ENCODE results near the gene CIB1.

Gene CIB1

DNA sequence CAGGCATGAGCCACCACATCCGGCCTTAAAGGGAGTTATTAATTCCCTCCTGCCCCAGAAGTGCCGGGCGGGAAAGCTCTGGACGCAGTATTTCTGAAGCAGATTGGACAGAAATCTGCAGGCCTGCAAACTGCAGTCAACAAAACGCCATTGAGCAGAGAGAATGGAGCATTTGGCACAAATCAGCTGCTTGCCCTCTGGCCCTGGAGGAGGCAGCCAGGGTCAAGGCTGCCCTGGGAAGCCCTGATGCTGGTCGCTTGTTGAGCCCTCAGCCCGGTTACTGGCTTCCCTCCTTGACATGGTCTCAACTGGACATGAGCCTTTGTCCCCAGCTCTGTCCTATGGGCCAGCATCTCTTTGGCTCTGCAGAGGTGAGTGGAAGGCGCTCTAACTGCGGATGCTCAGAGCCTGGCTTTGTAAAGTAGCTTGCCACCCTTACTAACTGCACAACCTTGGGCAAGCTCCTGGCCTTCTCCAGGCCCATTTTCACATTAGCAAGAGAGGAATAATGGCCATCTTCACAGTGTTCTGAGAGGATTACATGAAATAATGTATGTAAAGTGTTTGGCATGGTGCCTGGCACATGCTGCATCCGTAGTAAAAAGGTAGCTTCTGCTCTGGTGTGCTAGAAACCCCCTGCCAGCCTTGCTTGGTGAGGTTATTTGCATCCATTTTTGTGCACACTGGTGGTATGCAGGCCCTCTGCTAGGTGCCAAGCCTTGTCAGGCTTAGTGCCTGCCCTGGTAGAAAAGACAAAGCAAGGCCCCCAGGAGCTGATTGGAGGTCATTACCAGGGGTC, 28.5 kb downstream of the CIB1 start:
- H3K27me3 ChIP-seq (replicated peaks; ENCODE audit: control insufficient read depth, insufficient read depth, low read length) = no peaks in the 10 kb centered on the region
- TF ChIP-seq, protein P1, sequence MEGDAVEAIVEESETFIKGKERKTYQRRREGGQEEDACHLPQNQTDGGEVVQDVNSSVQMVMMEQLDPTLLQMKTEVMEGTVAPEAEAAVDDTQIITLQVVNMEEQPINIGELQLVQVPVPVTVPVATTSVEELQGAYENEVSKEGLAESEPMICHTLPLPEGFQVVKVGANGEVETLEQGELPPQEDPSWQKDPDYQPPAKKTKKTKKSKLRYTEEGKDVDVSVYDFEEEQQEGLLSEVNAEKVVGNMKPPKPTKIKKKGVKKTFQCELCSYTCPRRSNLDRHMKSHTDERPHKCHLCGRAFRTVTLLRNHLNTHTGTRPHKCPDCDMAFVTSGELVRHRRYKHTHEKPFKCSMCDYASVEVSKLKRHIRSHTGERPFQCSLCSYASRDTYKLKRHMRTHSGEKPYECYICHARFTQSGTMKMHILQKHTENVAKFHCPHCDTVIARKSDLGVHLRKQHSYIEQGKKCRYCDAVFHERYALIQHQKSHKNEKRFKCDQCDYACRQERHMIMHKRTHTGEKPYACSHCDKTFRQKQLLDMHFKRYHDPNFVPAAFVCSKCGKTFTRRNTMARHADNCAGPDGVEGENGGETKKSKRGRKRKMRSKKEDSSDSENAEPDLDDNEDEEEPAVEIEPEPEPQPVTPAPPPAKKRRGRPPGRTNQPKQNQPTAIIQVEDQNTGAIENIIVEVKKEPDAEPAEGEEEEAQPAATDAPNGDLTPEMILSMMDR (IDR thresholded peaks at IDR 0.05; ENCODE audit: insufficient read depth, low read length, poor library complexity, severe bottlenecking) = no peak
- no peak overlapping the region for H3K4me3 ChIP-seq (replicated peaks; ENCODE audit: low read depth, low read length)
- DNase-seq (ENCODE audit: extremely low read depth, insufficient read length) = no peak
- H3K36me3 ChIP-seq (ENCODE audit: control insufficient read depth, insufficient read depth, low read length) = peaks cover 6% of the 10 kb centered on the region

DNA sequence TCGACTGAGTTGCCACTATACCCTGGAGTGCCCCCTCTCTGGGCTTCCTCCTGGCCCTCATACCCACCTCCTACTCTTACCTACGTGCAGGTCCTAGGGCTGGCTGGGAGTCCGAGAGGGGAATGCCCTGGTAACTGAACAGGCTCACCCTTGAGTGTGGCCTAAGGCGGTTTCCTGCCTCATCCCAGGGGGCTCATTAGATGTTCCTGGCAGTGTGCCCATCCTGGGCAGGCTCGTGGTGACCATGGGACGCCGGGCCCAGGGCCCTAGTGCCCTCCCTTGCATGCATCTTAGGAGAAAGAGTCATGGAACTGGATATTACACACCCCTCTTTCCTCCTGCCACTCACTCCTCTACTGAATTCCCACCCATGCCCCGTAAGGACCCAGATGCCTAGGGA, 29.8 kb downstream of the CIB1 start:
- no peak for DNase-seq (ENCODE audit: extremely low read depth, insufficient read length)
- Histone ChIP-seq H3K27me3 (replicated peaks; ENCODE audit: control insufficient read depth, insufficient read depth, low read length) (no peaks in the 10 kb centered on the region), H3K4me3 (replicated peaks; ENCODE audit: low read depth, low read length) (no peak overlapping the region), H3K36me3 (ENCODE audit: control insufficient read depth, insufficient read depth, low read length) (peaks cover 6% of the 10 kb centered on the region)
- TF ChIP-seq, protein P1 (IDR thresholded peaks at IDR 0.05; ENCODE audit: insufficient read depth, low read length, poor library complexity, severe bottlenecking) = no peak

GRCh38 chr15:90203473-90203872, 30.3 kb downstream of the CIB1 start:
- TF ChIP-seq, protein P1 (IDR thresholded peaks at IDR 0.05; ENCODE audit: insufficient read depth, low read length, poor library complexity, severe bottlenecking) = no peak
- Histone ChIP-seq H3K36me3 (ENCODE audit: control insufficient read depth, insufficient read depth, low read length) (peaks cover 6% of the 10 kb centered on the region), H3K4me3 (replicated peaks; ENCODE audit: low read depth, low read length) (no peak overlapping the region), H3K27me3 (replicated peaks; ENCODE audit: control insufficient read depth, insufficient read depth, low read length) (no peaks in the 10 kb centered on the region)
- no peak for DNase-seq (ENCODE audit: extremely low read depth, insufficient read length)

DNA sequence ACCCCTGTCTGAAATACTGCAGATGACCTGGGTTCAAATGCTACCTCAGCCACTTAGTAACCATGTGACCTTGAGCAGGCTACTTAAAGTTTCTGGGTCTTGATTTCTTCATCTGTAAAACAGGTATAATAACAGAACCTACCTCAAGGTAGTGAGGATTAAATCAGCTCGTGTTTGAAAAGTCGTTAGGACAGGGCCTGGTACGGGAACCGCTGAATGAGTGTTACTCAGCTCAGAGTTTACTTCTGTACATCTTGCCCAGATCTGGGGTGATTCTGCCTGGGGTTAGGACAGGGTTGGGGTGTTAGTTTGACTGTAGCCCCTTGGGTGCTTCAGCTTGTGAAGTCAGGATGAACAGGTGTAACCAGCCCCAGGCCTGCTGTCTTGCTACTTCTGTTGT, 30.8 kb downstream of the CIB1 start:
- TF ChIP-seq, protein P1 (IDR thresholded peaks at IDR 0.05; ENCODE audit: insufficient read depth, low read length, poor library complexity, severe bottlenecking) = no peak
- DNase-seq (ENCODE audit: extremely low read depth, insufficient read length) = no peak
- Histone ChIP-seq H3K27me3 (replicated peaks; ENCODE audit: control insufficient read depth, insufficient read depth, low read length) (no peaks in the 10 kb centered on the region), H3K4me3 (replicated peaks; ENCODE audit: low read depth, low read length) (no peak overlapping the region), H3K36me3 (ENCODE audit: control insufficient read depth, insufficient read depth, low read length) (peaks cover 6% of the 10 kb centered on the region)

DNA sequence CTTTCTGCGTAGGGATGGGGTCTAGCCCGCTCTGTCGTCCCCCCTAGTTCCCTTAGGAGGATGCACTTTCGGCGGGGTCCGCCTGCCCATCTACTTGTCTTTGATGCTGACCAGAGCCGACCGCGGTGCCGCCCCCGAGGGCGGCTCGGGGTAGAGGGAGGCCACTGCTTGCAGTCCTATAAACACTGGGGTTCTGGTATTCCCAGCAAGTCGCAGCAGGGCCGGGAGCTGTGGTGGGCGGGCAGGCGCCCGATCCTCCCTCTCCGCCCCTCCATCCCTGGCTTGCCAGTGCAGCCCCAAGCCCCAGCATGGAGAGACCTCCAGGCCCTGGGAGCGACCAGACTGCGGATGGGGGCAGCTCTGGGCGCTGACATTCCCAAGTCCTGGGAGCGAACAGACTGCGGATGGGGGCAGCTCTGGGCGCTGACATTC, 31.8 kb downstream of the CIB1 start:
- DNase-seq (ENCODE audit: extremely low read depth, insufficient read length) = no peak
- TF ChIP-seq, protein P1 (IDR thresholded peaks at IDR 0.05; ENCODE audit: insufficient read depth, low read length, poor library complexity, severe bottlenecking) = no peak
- peak overlapping the region; percentile 80 for H3K4me3 ChIP-seq (replicated peaks; ENCODE audit: low read depth, low read length)
- peaks cover 6% of the 10 kb centered on the region for H3K36me3 ChIP-seq (ENCODE audit: control insufficient read depth, insufficient read depth, low read length)
- H3K27me3 ChIP-seq (replicated peaks; ENCODE audit: control insufficient read depth, insufficient read depth, low read length) = no peaks in the 10 kb centered on the region
